Upper lobe of right lung (tissue), 1 donor: Measurements from ENCODE around the gene SPDEF. TPM values are rescaled to one million over a fixed set of nuclear protein-coding genes. Genes with fewer than 3 reads are reported as not detected.

Experiments
- ATAC-seq: fragments of 200-7000 bp; cut with Tn5 transposase; one replicate; pipeline ENCODE4 v1.9.1; 2020; ENCODE audit warnings: mild to moderate bottlenecking, moderate library complexity
- DNase-seq: peaks from one replicate; pipeline ENCODE4 v3.0.0-alpha.2; 2020
- H3K27ac ChIP-seq: fragments of 200-600 bp; one replicate; pipeline ENCODE4 v1.8.0; 2022
- H3K27me3 ChIP-seq: fragments of 200-600 bp; one replicate; pipeline ENCODE4 v1.8.0; 2022; ENCODE audit warnings: mild to moderate bottlenecking
- H3K36me3 ChIP-seq: fragments of 200-600 bp; one replicate; pipeline ENCODE4 v1.8.0; 2022
- H3K4me1 ChIP-seq: fragments of 200-600 bp; one replicate; pipeline ENCODE4 v1.8.0; 2022
- H3K4me3 ChIP-seq: fragments of 200-600 bp; one replicate; pipeline ENCODE4 v1.8.0; 2022; ENCODE audit warnings: mild to moderate bottlenecking
- H3K9me3 ChIP-seq: fragments of 200-600 bp; one replicate; pipeline ENCODE4 v1.8.0; 2022
- intact Hi-C: fragments of 100-400 bp; cut with DNase I; formaldehyde crosslinking; loops from one replicate; pipeline ENCODE4 v1.11.0; 2022
- total RNA-seq: library from RNA; stranded (reverse); fragmentation: NEBNext Ultra II Directional; extraction: Animal tissue kit (Norgen Biotek cat#: 25700); gene quantifications from one replicate; pipeline ENCODE4 v1.2.1, GENCODE V29; 2021
- TF ChIP-seq, protein P1 (sequence below): fragments of 200-600 bp; IDR thresholded peaks from one replicate; pipeline ENCODE4 v1.8.0; 2022; ENCODE audit warnings: antibody characterized with exemption
- donor health status: DM: no; HTN: yes; CAD: no; lungs with severe emphysema.

Gene SPDEF
- total RNA-seq, 1 donor from 2014 or later = 1.3 TPM

DNA sequence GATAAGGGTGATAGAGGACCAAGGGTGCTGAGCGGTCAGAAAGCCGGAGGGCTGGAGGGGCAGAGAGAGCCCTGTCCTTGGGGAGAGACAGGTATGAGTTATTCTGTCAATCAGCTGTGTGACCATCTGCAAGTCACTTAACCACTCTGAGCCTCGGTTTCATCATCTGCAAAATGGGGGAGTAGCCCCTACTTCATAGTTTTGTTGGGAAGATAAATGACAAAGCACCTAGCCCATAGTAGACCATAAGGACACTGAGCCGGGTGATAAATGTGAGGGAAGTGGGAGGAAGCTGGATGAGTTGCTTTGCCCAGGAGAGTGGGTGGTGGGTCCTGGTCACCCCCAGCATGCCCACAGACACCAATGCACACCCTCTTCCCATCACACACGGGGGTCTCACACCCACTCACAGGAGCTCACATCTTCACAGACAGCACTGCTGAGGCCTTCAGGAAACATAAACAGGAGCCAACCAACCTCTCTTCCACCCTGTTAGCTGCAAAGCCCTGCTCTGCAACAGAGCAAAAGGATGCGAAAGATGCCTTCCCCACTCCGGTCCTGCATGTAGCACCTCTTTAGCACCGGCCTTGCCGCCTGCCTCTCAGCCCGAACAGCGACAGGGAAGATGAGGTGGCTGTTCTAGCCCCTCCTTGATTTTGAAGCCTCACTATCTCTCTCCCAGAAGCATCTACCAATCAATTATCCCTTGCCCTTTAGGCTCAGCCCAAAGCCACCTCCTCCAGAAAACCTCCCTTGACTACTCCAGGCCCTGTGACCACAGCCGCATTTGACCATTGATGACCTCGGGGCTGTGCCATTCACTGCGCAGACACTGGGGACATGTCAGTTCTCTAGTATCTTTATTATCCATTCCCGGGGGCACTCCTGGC lies 18.9 kb downstream of the SPDEF start:
- Histone ChIP-seq H3K27me3 (no peaks in the 10 kb centered on the region), H3K4me3 (no peak overlapping the region), H3K36me3 (no peaks in the 10 kb centered on the region), H3K27ac (no peak overlapping the region), H3K4me1 (no peaks in the 10 kb centered on the region), H3K9me3 (no peaks in the 10 kb centered on the region)
- intact Hi-C loops = no loop called here
- TF ChIP-seq, protein P1, sequence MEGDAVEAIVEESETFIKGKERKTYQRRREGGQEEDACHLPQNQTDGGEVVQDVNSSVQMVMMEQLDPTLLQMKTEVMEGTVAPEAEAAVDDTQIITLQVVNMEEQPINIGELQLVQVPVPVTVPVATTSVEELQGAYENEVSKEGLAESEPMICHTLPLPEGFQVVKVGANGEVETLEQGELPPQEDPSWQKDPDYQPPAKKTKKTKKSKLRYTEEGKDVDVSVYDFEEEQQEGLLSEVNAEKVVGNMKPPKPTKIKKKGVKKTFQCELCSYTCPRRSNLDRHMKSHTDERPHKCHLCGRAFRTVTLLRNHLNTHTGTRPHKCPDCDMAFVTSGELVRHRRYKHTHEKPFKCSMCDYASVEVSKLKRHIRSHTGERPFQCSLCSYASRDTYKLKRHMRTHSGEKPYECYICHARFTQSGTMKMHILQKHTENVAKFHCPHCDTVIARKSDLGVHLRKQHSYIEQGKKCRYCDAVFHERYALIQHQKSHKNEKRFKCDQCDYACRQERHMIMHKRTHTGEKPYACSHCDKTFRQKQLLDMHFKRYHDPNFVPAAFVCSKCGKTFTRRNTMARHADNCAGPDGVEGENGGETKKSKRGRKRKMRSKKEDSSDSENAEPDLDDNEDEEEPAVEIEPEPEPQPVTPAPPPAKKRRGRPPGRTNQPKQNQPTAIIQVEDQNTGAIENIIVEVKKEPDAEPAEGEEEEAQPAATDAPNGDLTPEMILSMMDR = no peak
- ATAC-seq (no peak), DNase-seq (no peak)

DNA sequence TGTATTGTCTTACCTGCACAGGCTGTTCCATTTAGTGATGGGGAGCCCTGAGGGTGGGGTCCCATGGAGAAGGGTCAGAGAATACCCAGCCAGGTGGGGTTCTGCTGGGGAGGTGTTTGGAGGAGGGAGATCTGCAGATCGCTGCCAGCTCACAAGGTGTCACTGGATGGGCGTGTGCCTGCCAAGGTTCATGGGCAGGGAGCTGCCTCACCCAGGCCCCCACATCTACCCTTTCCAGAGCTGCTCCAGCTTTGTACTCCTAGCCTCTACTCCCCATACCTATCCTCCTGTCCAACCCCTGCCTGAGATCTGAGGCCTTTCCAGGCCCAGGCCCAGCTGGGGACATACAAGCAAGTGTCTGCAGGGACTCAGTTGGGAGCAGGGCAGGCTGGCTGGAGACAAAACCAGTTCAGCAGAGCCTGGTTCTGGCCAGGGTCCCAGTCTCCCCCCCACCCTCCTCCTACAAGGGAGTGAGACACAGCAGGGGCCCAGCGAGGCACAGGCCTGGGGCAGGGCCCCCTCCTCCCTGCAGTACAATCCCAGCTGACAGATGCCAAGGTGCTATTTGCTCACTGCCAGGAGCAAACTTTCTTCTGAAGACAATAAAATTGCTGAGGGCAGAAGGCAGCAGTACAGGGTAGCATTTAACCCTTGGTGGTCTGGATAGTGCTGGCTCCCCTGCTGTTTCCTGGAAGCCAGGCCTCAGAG lies 19.7 kb downstream of the SPDEF start:
- intact Hi-C loops = no loop called here
- Histone ChIP-seq H3K4me1 (no peaks in the 10 kb centered on the region), H3K4me3 (no peak overlapping the region), H3K27me3 (no peaks in the 10 kb centered on the region), H3K9me3 (no peaks in the 10 kb centered on the region), H3K27ac (no peak overlapping the region), H3K36me3 (no peaks in the 10 kb centered on the region)
- DNase-seq = no peak
- TF ChIP-seq, protein P1 = no peak
- no peak for ATAC-seq

DNA sequence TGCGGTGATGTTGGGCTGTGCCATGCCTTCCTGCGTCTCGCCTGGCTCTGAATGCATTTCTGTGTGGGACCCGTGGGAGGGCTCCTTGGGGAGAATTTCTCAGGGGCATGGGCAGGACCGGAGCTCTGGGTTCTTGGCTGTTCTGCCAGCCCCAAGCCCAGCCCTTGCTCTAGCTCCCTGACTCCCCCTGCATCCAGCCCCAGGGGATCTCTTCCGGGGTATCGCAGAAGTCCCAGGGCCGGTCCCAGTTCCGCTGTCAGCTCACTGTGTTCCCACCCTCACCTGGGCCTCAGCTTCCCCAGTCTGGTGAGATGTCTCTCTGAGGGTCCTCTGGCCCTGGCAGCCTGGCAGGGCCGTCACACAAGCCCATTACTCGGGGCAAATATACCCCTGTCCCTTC lies 20.5 kb downstream of the SPDEF start:
- H3K4me1 ChIP-seq = no peaks in the 10 kb centered on the region
- no peaks in the 10 kb centered on the region for H3K27me3 ChIP-seq
- DNase-seq (no peak), ATAC-seq (no peak)
- no peak overlapping the region for H3K27ac ChIP-seq
- no peaks in the 10 kb centered on the region for H3K36me3 ChIP-seq
- no peak overlapping the region for H3K4me3 ChIP-seq
- no peaks in the 10 kb centered on the region for H3K9me3 ChIP-seq
- intact Hi-C loops = no loop called here
- TF ChIP-seq, protein P1 = no peak

DNA sequence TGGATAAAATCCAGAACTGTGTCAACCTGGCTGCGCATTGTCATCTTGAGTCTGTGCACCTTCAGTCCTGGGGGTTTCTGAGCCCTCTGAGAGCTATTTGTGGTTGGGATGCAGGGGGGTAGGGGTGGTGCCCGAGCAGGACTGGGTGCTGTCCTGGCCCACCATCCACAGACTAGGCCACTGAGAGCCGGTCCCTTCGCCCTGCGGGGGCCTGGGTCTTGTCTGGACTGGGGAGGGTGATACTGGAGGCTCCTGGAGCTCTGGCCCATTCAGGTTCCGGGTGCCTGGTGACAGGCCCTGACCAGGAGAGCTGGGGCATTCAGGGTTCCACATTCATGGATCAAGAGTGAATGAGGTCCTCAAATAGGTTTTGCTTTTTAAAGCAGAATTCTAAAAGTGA lies 20.9 kb downstream of the SPDEF start:
- no peak for DNase-seq
- H3K9me3 ChIP-seq = no peaks in the 10 kb centered on the region
- intact Hi-C loops = no loop called here

DNA sequence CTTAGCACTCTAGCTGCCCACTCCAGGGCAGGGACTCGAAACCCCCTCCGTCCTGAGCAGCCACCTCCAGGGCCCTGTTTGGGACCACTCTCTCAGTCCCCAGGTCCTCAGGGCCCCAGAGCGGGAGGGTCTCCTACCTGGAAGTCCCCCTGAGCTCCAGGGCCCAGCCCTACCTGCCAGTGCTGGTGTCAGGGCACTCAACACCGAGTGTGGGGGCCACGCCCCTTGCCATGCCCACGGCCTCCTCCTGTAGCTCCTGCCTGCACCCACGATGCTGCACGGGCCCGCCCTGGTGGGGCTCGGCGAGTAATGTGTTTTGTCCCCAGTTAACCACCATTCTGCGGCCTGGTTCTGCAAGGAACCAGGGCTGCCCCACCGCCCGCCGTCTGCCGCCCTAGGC lies 21.5 kb downstream of the SPDEF start:
- Histone ChIP-seq H3K4me3 (no peak overlapping the region), H3K36me3 (no peaks in the 10 kb centered on the region), H3K27me3 (no peaks in the 10 kb centered on the region), H3K9me3 (no peaks in the 10 kb centered on the region), H3K4me1 (no peaks in the 10 kb centered on the region), H3K27ac (no peak overlapping the region)
- ATAC-seq = no peak
- intact Hi-C loops = no loop called here
- TF ChIP-seq, protein P1 = no peak
- DNase-seq = no peak

More for the DNA sequence above, 20.9 kb downstream of the SPDEF start:
- no peaks in the 10 kb centered on the region for H3K36me3 ChIP-seq
- no peak overlapping the region for H3K27ac ChIP-seq
- no peak for ATAC-seq
- TF ChIP-seq, protein P1 = no peak
- H3K4me3 ChIP-seq = no peak overlapping the region
- no peaks in the 10 kb centered on the region for H3K27me3 ChIP-seq
- H3K4me1 ChIP-seq = no peaks in the 10 kb centered on the region
